A673 (cell line): ENCODE data around the gene GOLGA5.

Experiments
- CTCF ChIP-seq: fragments of 300-800, 200-600 bp; sonication (generic); conservative IDR thresholded peaks from 2 replicates; pipeline ENCODE4 v1.5.1; 2017; ENCODE audit warnings: low read depth, mild to moderate bottlenecking, antibody characterized with exemption, low read length, moderate library complexity, mixed read lengths
- EZH2 ChIP-seq: fragments of 200-600 bp; sonication (generic); IDR thresholded peaks from 2 replicates; pipeline ENCODE4 v1.6.1; 2017; ENCODE audit warnings: borderline replicate concordance, low read depth, mild to moderate bottlenecking, mixed read lengths, antibody characterized with exemption, low read length; ENCODE audit not compliant: poor library complexity, severe bottlenecking

- TF ChIP-seq CTCF (no peak), EZH2 (no peak)
Observed at GRCh38 chr14:92794961-92795360, 856 bp downstream of the GOLGA5 start.
